ENCODE results near the gene KCNH1.

KCNH1 gene

DNA sequence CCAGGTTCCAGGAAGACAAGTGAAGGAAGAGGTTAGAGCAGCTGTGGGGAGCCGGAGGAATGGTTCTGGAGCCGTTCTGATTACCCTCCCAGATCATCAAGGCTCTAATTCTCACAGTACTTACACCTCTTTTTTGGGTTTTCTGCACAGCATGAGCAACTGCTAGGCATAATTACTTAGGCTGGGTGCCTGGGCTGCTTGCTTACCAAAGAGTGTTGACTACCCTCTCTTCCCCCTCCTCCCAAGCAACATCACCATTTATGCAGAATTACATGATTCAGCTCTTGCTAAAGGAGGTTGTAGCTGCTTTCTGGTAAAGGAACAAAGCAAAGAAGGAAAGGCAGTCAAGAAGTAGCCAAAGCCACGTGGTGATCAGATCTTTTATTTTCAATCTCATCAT, 397.2 kb downstream of the KCNH1 start:
- H2AFZ ChIP-seq (ENCODE audit: low read depth, low read length): no peak overlapping the region

DNA sequence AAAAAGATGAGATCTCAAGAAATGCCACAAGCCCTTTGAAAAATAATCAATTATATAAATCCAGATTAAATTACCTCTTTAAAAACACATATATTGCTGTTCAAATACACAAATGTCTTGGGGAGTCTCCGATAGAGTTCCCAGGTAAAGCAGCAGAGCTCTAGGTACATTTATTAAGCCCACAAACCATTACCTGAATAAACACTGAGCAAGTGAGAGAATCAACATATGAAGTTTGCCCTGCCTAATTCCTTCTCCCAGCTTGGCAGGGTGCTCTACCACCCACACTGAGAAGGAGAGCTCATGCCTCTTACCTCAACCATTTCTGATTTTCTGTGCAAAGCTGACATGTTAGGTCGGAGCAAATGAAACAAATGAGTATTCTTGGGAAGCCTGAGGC, 402.4 kb downstream of the KCNH1 start:
- H3K4me2 ChIP-seq (ENCODE audit: low read length): no peak overlapping the region
- H3K9ac ChIP-seq (ENCODE audit: low read length): no peak overlapping the region
- peaks cover 25% of the 10 kb centered on the region for H3K27me3 ChIP-seq (ENCODE audit: low read depth, low read length)
- H3K79me2 ChIP-seq (ENCODE audit: low read length): no peaks in the 10 kb centered on the region
- no peaks in the 10 kb centered on the region for H3K9me3 ChIP-seq (ENCODE audit: insufficient read depth, low read length)
- TF ChIP-seq, protein P1, sequence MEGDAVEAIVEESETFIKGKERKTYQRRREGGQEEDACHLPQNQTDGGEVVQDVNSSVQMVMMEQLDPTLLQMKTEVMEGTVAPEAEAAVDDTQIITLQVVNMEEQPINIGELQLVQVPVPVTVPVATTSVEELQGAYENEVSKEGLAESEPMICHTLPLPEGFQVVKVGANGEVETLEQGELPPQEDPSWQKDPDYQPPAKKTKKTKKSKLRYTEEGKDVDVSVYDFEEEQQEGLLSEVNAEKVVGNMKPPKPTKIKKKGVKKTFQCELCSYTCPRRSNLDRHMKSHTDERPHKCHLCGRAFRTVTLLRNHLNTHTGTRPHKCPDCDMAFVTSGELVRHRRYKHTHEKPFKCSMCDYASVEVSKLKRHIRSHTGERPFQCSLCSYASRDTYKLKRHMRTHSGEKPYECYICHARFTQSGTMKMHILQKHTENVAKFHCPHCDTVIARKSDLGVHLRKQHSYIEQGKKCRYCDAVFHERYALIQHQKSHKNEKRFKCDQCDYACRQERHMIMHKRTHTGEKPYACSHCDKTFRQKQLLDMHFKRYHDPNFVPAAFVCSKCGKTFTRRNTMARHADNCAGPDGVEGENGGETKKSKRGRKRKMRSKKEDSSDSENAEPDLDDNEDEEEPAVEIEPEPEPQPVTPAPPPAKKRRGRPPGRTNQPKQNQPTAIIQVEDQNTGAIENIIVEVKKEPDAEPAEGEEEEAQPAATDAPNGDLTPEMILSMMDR (IDR thresholded peaks at IDR 0.05; ENCODE audit: low read depth, low read length): no peak
- TF ChIP-seq EZH2phosphoT487 (IDR thresholded peaks at IDR 0.05; ENCODE audit: low read depth): no peak
- no peaks in the 10 kb centered on the region for H3K36me3 ChIP-seq (replicated peaks; ENCODE audit: low read depth, low read length)
- H4K20me1 ChIP-seq (ENCODE audit: insufficient read depth, low read length): no peaks in the 10 kb centered on the region
- H2AFZ ChIP-seq (ENCODE audit: low read depth, low read length): no peak overlapping the region
- H3K4me1 ChIP-seq (ENCODE audit: low read length): no peaks in the 10 kb centered on the region
- no peak overlapping the region for H3K27ac ChIP-seq (ENCODE audit: low read length)
- H3K4me3 ChIP-seq (ENCODE audit: low read length): no peak overlapping the region

More for the DNA sequence above, 397.2 kb downstream of the KCNH1 start:
- H3K4me3 ChIP-seq (ENCODE audit: low read length): no peak overlapping the region
- H3K27ac ChIP-seq (ENCODE audit: low read length): no peak overlapping the region
- no peak overlapping the region for H3K4me2 ChIP-seq (ENCODE audit: low read length)
- no peaks in the 10 kb centered on the region for H3K79me2 ChIP-seq (ENCODE audit: low read length)
- H3K36me3 ChIP-seq (replicated peaks; ENCODE audit: low read depth, low read length): no peaks in the 10 kb centered on the region
- no peaks in the 10 kb centered on the region for H4K20me1 ChIP-seq (ENCODE audit: insufficient read depth, low read length)
- peaks cover 26% of the 10 kb centered on the region for H3K27me3 ChIP-seq (ENCODE audit: low read depth, low read length)
- no peaks in the 10 kb centered on the region for H3K4me1 ChIP-seq (ENCODE audit: low read length)
- no peaks in the 10 kb centered on the region for H3K9me3 ChIP-seq (ENCODE audit: insufficient read depth, low read length)
- TF ChIP-seq, protein P1 (IDR thresholded peaks at IDR 0.05; ENCODE audit: low read depth, low read length): no peak
- no peak for TF ChIP-seq EZH2phosphoT487 (IDR thresholded peaks at IDR 0.05; ENCODE audit: low read depth)
- no peak overlapping the region for H3K9ac ChIP-seq (ENCODE audit: low read length)

DNA sequence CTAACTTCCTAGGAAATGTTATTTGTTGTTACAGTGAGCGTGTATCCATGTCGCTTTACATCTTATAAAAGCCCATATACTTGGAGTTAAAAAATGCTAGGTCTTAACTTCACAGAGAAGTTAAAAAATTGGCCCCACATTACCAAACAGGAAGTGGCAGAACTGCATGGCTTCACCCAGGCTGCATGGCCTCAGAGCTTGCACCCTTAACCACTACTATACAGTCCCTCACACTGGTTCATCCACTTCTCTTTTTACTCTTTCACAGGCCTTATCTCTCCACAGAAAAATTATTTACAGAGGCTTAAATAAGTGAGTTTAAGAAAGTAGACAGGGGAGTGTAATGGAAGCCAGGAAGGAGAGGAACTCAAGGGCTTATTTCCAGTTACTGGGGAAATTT, 402.8 kb downstream of the KCNH1 start:
- H3K4me1 ChIP-seq (ENCODE audit: low read length): no peaks in the 10 kb centered on the region
- peaks cover 27% of the 10 kb centered on the region for H3K27me3 ChIP-seq (ENCODE audit: low read depth, low read length)
- no peaks in the 10 kb centered on the region for H3K9me3 ChIP-seq (ENCODE audit: insufficient read depth, low read length)
- no peak overlapping the region for H3K4me2 ChIP-seq (ENCODE audit: low read length)
- H2AFZ ChIP-seq (ENCODE audit: low read depth, low read length): no peak overlapping the region
- H3K79me2 ChIP-seq (ENCODE audit: low read length): no peaks in the 10 kb centered on the region
- no peaks in the 10 kb centered on the region for H3K36me3 ChIP-seq (replicated peaks; ENCODE audit: low read depth, low read length)
- H3K27ac ChIP-seq (ENCODE audit: low read length): no peak overlapping the region
- no peak overlapping the region for H3K4me3 ChIP-seq (ENCODE audit: low read length)
- H3K9ac ChIP-seq (ENCODE audit: low read length): no peak overlapping the region
- TF ChIP-seq EZH2phosphoT487 (IDR thresholded peaks at IDR 0.05; ENCODE audit: low read depth): no peak
- TF ChIP-seq, protein P1 (IDR thresholded peaks at IDR 0.05; ENCODE audit: low read depth, low read length): no peak
- H4K20me1 ChIP-seq (ENCODE audit: insufficient read depth, low read length): no peaks in the 10 kb centered on the region

DNA sequence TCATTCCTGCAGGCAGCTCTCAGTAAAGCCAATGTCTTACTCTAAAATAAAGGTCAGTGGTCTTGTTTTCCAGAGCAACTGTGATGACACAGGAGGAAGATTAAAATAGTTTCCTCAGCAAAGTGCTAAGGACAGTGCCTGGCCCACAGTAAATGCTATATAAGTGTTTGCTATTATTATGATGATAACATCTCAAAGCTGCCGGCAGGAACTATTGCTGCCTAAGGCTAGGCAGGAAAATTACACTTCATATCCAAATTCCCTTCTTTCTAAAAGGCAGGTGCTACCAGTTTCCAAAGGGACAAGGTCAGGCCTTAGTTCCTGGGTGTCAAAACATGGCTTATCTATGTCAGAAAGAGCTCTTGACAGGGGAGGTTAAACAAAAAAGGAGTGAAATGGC, 403.9 kb downstream of the KCNH1 start:
- TF ChIP-seq, protein P1 (IDR thresholded peaks at IDR 0.05; ENCODE audit: low read depth, low read length): no peak
- no peak for TF ChIP-seq EZH2phosphoT487 (IDR thresholded peaks at IDR 0.05; ENCODE audit: low read depth)
- no peaks in the 10 kb centered on the region for H3K9me3 ChIP-seq (ENCODE audit: insufficient read depth, low read length)
- no peaks in the 10 kb centered on the region for H3K79me2 ChIP-seq (ENCODE audit: low read length)
- H2AFZ ChIP-seq (ENCODE audit: low read depth, low read length): no peak overlapping the region
- H3K4me1 ChIP-seq (ENCODE audit: low read length): no peaks in the 10 kb centered on the region
- H3K27me3 ChIP-seq (ENCODE audit: low read depth, low read length): peaks cover 29% of the 10 kb centered on the region
- H3K27ac ChIP-seq (ENCODE audit: low read length): no peak overlapping the region
- H3K36me3 ChIP-seq (replicated peaks; ENCODE audit: low read depth, low read length): no peaks in the 10 kb centered on the region
- no peak overlapping the region for H3K9ac ChIP-seq (ENCODE audit: low read length)
- no peaks in the 10 kb centered on the region for H4K20me1 ChIP-seq (ENCODE audit: insufficient read depth, low read length)
- no peak overlapping the region for H3K4me3 ChIP-seq (ENCODE audit: low read length)
- no peak overlapping the region for H3K4me2 ChIP-seq (ENCODE audit: low read length)

Measured in OCI-LY3 (cell line).